Measurements from ENCODE around the gene IL1F10. TPM values are rescaled to one million over a fixed set of nuclear protein-coding genes. Genes with fewer than 3 reads are reported as not detected.

The IL1F10 gene
- total RNA-seq, 1 experiment from 2014 or later = not detected

DNA sequence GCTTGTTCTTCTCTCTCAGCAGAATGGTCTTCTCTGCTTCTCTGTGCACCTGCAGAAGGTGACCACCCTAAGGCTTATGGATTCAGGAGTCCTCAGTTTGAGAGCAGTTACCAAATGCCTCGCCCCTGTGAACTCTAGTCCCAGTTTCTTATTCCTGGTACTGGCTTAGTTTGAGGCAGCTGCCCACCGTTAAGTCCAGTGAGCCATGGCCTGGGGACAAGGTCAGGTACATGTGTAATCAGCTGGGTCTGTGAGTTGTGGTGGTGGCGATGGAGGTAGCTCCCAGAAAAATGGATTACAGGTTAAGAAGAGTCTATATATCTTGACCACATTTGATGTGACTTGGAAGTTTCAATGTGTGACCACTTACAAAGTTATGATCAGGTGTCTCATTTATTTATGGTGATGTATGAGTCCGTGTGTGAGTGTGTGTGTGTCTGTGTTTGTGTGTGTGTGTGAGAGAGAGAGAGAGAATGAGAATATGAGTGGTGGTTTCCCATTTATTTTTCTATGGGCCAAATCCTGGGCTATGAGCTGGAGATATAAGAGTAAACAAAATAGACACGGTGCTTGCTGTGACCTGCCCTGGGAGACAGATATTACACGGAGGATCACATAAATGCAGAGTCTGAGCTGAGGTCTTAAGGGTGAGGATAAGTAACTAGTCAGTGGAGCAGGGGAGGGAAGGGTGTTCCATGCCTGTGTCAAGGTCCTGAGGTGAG, 46.6 kb downstream of the IL1F10 start:
- no peak for DNase-seq (ENCODE audit: low read depth in 1 of 2, low spot score in 2 of 2)
- H3K4me1 ChIP-seq (replicated peaks) = no peaks in the 10 kb centered on the region
- H3K4me3 ChIP-seq = no peak overlapping the region
- H3K27me3 ChIP-seq (replicated peaks) = no peaks in the 10 kb centered on the region
- H3K27ac ChIP-seq = no peak overlapping the region
- no peaks in the 10 kb centered on the region for H3K9me3 ChIP-seq (replicated peaks)
- H3K36me3 ChIP-seq = no peaks in the 10 kb centered on the region

DNA sequence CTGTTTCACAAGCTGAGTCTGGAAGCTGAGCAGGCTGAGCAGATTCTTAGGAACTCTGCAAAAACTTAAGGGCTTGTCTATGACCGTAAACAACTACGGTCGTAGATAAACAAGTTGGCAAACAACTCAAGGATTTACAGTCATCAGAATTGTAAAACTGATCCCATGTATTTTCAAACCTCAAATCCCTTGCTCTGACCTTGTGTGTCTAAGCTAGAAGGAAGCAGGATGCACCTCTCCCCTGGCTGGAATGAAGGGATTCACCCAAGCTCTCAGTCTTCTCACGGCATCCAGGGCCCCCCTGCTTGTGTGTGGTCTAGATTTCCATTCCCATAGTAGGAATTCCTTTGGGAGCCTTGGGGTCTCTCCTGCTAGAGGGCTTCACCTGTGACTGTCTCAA, 47.2 kb downstream of the IL1F10 start:
- H3K36me3 ChIP-seq = no peaks in the 10 kb centered on the region
- H3K27ac ChIP-seq = no peak overlapping the region
- no peaks in the 10 kb centered on the region for H3K4me1 ChIP-seq (replicated peaks)
- peaks cover 2% of the 10 kb centered on the region; the same call in 1 of the 2 replicates for H3K27me3 ChIP-seq (replicated peaks)
- H3K4me3 ChIP-seq = no peak overlapping the region
- no peak for DNase-seq (ENCODE audit: low read depth in 1 of 2, low spot score in 2 of 2)
- no peaks in the 10 kb centered on the region for H3K9me3 ChIP-seq (replicated peaks)

DNA sequence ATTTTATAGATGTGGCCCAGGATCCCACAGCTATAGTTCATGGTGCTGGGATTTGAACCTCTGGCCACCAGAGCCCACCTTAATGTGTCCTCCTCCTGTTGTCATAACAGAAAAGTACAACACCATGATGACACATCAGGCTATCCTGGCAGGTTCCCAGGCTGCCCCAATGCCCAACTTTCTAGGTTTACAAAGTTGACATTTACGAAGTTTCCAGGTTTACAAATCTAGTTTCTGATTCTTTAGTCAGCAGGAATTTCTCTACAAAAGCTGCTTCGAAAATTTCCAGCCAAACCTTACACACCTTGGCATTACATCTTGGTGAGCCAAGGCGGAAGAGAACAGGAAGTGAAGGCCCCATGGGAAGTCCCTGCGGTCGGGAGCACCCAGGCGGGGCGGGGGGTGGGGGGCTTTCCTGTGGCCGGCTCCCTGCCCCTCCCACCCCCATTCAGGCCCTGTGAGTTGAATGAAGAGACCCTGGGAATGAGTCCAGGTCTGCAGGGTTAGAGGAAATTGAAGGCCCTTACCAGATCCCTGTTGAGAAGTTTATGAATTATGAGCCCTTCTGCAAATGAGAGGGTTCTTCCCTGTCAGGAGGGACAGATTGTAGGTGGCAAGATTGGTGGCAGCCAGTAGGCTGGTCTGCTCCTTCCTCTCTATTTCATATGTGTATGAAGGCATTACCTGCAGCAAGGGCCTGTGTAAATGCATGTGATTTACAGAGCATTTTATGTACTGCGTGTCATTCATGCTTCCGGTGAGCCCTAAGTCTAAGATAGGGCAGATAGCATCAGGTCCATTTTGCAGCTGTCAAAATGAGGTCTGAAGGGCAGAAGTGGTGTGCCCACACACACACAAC, 48.6 kb downstream of the IL1F10 start:
- no peaks in the 10 kb centered on the region for H3K36me3 ChIP-seq

DNA sequence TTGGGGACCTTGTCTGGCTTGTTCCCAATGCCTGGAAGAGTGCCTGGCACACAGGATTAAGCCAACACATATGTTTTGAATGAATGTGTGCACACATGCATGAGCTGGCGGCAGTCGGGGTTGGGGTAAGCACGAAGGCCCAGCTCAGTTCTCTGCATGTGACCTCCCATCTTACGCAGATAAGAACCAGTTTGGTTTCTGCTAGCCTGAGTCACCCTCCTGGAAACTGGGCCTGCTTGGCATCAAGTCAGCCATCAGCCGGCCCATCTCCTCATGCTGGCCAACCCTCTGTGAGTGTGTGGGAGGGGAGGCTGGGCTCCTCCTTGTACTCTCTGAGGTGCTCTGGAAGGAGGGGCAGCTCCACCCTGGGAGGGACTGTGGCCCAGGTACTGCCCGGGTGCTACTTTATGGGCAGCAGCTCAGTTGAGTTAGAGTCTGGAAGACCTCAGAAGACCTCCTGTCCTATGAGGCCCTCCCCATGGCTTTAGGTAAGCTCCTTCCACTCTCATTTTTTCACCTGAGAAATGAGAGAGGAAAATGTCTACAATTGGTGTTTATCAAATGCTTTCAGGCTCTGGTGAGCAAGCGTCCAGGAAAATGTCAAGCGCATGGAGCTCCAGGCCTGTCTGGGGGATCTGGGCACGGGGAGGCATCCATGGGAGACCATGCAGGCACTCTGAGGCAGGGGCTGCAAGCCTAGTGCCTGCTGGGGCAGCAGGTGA, 49.9 kb downstream of the IL1F10 start:
- no peak overlapping the region for H3K27ac ChIP-seq
- peaks cover 10% of the 10 kb centered on the region for H3K27me3 ChIP-seq (replicated peaks)
- no peak overlapping the region for H3K4me3 ChIP-seq

More for the DNA sequence above, 48.6 kb downstream of the IL1F10 start:
- DNase-seq (ENCODE audit: low read depth in 1 of 2, low spot score in 2 of 2) = no peak
- H3K4me1 ChIP-seq (replicated peaks) = no peaks in the 10 kb centered on the region
- H3K4me3 ChIP-seq = no peak overlapping the region
- no peak overlapping the region for H3K27ac ChIP-seq
- H3K9me3 ChIP-seq (replicated peaks) = no peaks in the 10 kb centered on the region
- peaks cover 10% of the 10 kb centered on the region for H3K27me3 ChIP-seq (replicated peaks)

DNA sequence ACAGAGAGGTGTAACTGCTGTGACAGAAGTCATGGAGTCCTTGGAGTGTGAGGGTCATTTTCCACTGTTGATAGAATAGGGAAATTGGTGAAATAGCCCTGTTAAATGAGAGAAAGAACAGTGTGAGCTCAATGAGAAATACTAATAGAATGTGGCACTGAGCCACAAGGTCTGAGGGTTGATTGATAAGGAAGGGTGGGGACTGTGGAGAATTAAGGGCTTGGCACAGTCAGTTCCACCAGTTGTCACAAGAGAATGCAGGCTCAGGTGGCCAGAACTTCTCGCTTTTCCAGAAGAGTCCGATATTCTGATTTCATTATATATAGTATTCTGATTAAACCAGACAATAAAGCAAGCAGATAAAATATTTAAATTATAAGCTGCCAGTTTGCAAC, 50.5 kb downstream of the IL1F10 start:
- no peak for DNase-seq (ENCODE audit: low read depth in 1 of 2, low spot score in 2 of 2)
- H3K27ac ChIP-seq = no peak overlapping the region

More for the DNA sequence above, 49.9 kb downstream of the IL1F10 start:
- no peaks in the 10 kb centered on the region for H3K4me1 ChIP-seq (replicated peaks)
- H3K36me3 ChIP-seq = no peaks in the 10 kb centered on the region
- no peaks in the 10 kb centered on the region for H3K9me3 ChIP-seq (replicated peaks)
- no peak for DNase-seq (ENCODE audit: low read depth in 1 of 2, low spot score in 2 of 2)

DNA sequence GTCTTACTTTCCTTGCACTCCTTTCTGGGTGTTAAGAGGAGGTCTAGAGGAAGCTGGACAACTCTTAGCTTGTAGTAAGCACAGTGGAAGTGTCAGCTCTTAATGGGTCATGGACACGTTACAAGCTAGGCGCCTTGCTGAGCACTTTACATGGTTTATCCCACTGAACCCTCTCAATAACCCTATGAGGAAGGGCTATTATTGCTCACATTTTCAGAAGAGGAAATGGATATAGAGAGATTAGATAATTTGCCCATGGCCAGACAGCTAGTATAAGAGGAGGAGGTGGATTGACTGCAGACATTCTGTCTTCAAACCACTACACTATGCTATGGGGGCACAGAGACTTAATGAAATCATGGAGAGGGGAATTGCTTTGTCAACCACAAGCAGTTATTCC, 51.3 kb downstream of the IL1F10 start:
- Histone ChIP-seq H3K36me3 (no peaks in the 10 kb centered on the region), H3K4me3 (no peak overlapping the region), H3K27me3 (replicated peaks) (peaks cover 10% of the 10 kb centered on the region), H3K27ac (no peak overlapping the region), H3K9me3 (replicated peaks) (no peaks in the 10 kb centered on the region), H3K4me1 (replicated peaks) (peaks cover under 1% of the 10 kb centered on the region; the same call in 1 of the 2 replicates)
- no peak for DNase-seq (ENCODE audit: low read depth in 1 of 2, low spot score in 2 of 2)

More for the DNA sequence above, 50.5 kb downstream of the IL1F10 start:
- no peaks in the 10 kb centered on the region for H3K9me3 ChIP-seq (replicated peaks)
- H3K4me1 ChIP-seq (replicated peaks) = no peaks in the 10 kb centered on the region
- H3K36me3 ChIP-seq = no peaks in the 10 kb centered on the region
- no peak overlapping the region for H3K4me3 ChIP-seq
- H3K27me3 ChIP-seq (replicated peaks) = peaks cover 10% of the 10 kb centered on the region

DNA sequence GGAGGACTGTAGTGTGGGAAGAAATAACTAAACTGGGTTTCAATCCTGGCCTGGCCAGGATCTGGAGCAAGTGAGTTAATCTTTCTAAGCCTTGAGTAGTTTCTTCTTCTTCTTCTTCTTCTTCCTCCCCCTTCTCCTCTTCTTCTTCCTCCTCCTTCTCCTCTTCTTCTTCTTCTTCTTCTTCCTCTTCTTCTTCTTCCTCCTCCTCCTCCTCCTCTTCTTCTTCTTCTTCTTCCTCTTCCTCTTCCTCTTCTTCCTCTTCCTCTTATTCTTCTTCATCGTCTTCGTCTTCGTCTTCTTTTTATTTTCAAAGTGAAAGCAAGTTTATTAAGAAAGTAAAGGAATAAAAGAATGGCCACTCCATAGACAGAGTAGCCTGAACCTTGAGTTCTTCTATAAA, 53.1 kb downstream of the IL1F10 start:
- Histone ChIP-seq H3K36me3 (no peaks in the 10 kb centered on the region), H3K9me3 (replicated peaks) (no peaks in the 10 kb centered on the region), H3K4me3 (no peak overlapping the region), H3K4me1 (replicated peaks) (peaks cover 13% of the 10 kb centered on the region; the same call in 1 of the 2 replicates), H3K27ac (no peak overlapping the region), H3K27me3 (replicated peaks) (peaks cover 10% of the 10 kb centered on the region)
- no peak for DNase-seq (ENCODE audit: low read depth in 1 of 2, low spot score in 2 of 2)

DNA sequence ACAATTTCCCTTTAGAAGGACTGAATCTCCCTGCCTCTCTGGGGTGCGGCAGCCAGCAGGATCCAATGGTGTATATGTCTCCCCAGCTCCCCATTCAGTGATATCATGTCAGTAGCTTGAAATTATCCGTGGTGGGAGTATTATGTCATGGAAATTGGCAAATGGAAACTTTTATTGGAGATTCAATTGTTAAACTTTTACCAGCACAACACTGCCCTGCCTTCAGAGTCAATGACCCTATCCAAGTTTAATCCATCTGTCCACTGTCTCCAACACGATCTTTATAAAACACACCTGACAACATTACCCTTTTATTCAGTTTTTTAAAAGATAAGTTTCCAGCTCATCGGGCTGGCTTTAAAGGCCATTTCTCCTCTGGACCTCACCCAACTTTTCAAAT, 54.6 kb downstream of the IL1F10 start:
- H3K27ac ChIP-seq = no peak overlapping the region
- no peaks in the 10 kb centered on the region for H3K36me3 ChIP-seq
- no peak for DNase-seq (ENCODE audit: low read depth in 1 of 2, low spot score in 2 of 2)
- H3K9me3 ChIP-seq (replicated peaks) = no peaks in the 10 kb centered on the region
- H3K4me3 ChIP-seq = no peak overlapping the region
- peaks cover 13% of the 10 kb centered on the region; the same call in 1 of the 2 replicates for H3K4me1 ChIP-seq (replicated peaks)
- peaks cover 10% of the 10 kb centered on the region for H3K27me3 ChIP-seq (replicated peaks)

DNA sequence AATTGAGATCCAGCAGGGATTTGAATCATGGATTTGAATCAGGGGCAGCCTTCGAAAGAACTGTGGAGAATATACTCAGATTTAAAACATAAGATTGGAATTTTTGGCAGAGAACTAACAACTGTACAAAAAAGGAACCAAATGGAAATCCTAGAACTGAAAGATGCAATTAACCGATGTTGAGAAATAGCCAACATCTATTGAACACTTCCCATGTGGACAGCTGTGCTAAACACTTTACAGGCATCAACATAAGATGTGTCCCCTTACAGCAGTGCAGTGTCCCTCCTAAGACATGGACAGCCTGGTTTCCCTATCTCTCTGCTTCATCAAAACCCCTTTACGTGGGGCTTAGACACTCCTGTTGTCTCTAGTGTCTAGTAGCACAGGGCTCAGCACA, 56.0 kb downstream of the IL1F10 start:
- no peak for DNase-seq (ENCODE audit: low read depth in 1 of 2, low spot score in 2 of 2)
- no peaks in the 10 kb centered on the region for H3K9me3 ChIP-seq (replicated peaks)
- no peak overlapping the region for H3K27ac ChIP-seq

DNA sequence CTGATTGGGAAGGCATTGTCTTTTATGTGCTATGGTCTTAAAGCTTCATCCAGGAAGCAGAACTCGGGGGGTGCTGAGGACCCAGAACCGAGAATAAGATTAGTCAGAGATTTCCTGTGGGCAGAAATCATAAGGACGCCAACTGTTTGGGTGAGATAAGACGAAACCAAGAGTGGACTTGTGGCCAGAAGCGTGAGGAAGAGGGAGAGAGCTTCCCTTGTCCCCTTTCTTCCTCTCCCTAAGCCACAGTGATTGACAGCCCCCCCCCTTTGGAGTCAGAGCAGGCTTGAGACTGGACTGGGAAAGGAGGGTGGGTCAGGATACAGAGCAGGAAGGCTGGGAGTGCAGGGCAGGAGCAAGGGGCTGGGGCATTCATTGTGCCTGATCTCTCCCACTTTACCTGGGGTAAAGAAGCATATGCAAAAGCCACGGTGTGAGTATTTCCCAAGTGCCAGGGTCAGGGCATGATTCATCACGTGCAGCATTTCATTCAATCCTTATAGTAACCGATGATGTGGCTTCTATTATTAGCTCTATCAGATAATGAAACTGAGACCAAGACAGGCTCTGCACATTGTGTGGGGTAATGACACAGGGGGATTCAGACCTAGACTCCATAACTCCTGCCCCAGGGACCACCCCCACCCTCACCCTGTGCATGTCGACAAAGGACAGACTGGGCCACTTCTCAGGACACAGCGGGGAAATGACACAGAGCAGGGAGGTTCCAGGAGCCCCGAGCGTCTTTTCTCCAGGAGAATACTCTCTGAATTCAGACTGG, 56.6 kb downstream of the IL1F10 start:
- Histone ChIP-seq H3K27ac (no peak overlapping the region), H3K27me3 (replicated peaks) (peaks cover 10% of the 10 kb centered on the region), H3K36me3 (no peaks in the 10 kb centered on the region), H3K9me3 (replicated peaks) (no peaks in the 10 kb centered on the region), H3K4me3 (no peak overlapping the region), H3K4me1 (replicated peaks) (peaks cover 13% of the 10 kb centered on the region; the same call in 1 of the 2 replicates)
- DNase-seq (ENCODE audit: low read depth in 1 of 2, low spot score in 2 of 2) = no peak

More for the DNA sequence above, 56.0 kb downstream of the IL1F10 start:
- peaks cover 10% of the 10 kb centered on the region for H3K27me3 ChIP-seq (replicated peaks)
- H3K4me3 ChIP-seq = no peak overlapping the region
- H3K36me3 ChIP-seq = no peaks in the 10 kb centered on the region
- H3K4me1 ChIP-seq (replicated peaks) = peaks cover 13% of the 10 kb centered on the region; the same call in 1 of the 2 replicates

All from SJSA1 (cell line).